ENCODE data around the gene SIVA1. TPM values are rescaled to one million over a fixed set of nuclear protein-coding genes. Genes with fewer than 3 reads are reported as not detected.

The SIVA1 gene
- total RNA-seq, 1 donor = 67.8 TPM

DNA sequence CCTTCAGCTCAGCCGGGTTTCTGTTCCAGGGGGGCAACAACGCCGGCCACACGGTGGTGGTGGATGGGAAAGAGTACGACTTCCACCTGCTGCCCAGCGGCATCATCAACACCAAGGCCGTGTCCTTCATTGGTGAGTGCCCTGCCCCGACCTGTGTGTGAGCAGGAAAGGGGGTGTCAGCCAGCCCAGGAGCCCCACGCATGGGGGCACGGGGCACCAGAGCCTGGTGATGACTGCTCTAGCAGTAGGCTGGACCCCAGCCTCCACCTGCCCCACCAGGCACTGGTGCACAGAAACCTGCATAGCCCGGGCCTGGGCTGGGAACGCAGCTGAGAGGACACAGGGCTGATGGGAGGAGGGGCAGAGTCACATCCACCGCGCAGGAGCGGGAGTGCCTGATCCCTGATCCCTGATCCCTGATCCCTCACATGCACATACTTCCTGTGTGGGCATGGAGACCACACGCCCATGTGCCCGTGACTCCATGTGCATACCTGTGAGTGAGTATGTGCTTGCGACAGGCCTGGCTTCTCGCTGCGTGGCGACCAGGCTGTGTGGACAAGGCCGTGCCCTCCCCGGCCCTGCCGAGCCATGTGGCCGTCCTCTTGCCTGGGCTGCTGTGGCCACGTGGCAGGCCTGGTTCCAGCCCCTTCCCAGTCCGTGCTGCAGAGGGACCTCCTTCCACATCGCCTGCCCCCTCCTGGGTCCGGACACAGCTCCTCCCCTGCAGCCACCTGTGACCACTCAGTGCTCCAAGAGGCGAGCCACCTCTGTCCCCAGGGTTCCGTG lies 17.8 kb upstream of the SIVA1 start:
- no peak overlapping the region for H3K4me3 ChIP-seq (ENCODE audit: low read depth, low read length)
- DNase-seq (ENCODE audit: low read depth) = no peak
- TF ChIP-seq, protein P1, sequence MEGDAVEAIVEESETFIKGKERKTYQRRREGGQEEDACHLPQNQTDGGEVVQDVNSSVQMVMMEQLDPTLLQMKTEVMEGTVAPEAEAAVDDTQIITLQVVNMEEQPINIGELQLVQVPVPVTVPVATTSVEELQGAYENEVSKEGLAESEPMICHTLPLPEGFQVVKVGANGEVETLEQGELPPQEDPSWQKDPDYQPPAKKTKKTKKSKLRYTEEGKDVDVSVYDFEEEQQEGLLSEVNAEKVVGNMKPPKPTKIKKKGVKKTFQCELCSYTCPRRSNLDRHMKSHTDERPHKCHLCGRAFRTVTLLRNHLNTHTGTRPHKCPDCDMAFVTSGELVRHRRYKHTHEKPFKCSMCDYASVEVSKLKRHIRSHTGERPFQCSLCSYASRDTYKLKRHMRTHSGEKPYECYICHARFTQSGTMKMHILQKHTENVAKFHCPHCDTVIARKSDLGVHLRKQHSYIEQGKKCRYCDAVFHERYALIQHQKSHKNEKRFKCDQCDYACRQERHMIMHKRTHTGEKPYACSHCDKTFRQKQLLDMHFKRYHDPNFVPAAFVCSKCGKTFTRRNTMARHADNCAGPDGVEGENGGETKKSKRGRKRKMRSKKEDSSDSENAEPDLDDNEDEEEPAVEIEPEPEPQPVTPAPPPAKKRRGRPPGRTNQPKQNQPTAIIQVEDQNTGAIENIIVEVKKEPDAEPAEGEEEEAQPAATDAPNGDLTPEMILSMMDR (IDR thresholded peaks at IDR 0.05; ENCODE audit: insufficient read depth, low read depth, low read length) = no peak

DNA sequence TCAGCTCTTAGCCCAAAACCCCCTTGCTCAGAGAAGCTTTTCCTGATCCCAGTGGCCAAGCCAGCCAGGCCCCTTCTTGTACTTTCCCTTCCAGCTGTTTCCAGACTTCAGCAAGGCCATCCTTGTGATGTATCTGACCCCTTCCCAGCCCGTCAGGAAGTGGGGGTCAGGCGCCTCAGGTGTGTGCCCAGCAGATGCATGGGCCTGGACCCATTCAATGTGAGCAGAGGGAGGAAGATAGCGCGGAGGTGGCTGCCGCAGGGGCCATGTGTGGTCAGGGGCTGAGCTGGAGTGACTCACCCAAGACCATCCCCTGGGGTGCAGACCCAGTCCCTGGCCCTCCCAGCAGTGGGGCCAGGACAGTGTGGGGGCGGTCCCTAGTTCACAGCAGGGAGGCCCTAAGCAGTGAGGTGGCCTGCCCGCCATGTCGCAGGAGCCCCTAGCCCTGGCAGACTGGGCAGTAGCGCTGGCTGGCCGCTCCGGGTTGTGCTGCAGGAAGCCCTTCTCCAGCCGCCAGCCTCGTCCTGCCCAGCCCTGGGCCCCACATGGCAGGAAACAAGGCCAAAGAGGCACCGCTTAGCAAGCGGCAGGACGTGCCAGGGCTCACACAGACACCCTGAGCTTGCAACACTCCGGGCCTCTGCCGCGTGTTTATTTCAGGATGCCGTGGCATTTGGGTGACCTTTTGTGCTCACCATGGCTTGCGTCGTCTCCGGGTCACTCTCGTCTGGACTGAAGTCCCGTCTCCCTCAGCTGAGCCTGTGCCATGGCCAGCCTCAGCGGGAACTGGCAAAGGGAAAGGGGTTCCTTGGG lies 16.9 kb upstream of the SIVA1 start:
- no peak overlapping the region for H3K4me3 ChIP-seq (ENCODE audit: low read depth, low read length)
- TF ChIP-seq, protein P1 (IDR thresholded peaks at IDR 0.05; ENCODE audit: insufficient read depth, low read depth, low read length) = no peak
- DNase-seq (ENCODE audit: low read depth) = peak; percentile 89

DNA sequence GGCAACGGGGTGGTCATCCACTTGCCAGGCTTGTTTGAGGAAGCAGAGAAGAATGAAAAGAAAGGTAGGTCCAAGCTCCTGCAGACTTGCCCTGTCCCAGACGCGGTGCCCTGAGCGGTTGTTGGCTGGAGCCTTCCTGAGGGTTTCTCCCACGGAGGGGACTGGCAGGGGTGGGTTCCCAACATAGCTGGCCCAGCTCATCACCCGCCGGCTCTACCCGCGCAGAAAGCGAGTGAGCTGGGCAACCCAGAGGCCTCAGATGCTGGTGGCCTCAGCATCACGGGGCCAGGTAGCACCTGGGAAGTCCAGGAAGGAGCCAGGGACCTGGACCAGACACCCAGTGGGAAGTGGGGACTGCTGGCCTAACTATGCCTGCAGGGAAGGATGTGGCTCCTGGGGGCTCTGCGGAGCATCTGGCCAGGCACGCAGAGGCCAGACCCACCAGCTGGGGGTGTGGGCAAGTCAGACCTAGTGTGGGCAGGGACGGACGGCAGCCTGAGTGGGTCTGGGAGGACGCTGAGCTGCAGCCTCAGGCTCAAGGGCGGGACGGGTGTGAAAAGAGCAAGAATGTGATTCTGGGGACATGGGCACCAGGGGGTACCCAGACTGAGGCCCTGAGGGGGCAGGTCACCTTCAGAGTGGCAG lies 14.4 kb upstream of the SIVA1 start:
- no peak overlapping the region for H3K4me3 ChIP-seq (ENCODE audit: low read depth, low read length)
- DNase-seq (ENCODE audit: low read depth) = no peak
- TF ChIP-seq, protein P1 (IDR thresholded peaks at IDR 0.05; ENCODE audit: insufficient read depth, low read depth, low read length) = no peak

DNA sequence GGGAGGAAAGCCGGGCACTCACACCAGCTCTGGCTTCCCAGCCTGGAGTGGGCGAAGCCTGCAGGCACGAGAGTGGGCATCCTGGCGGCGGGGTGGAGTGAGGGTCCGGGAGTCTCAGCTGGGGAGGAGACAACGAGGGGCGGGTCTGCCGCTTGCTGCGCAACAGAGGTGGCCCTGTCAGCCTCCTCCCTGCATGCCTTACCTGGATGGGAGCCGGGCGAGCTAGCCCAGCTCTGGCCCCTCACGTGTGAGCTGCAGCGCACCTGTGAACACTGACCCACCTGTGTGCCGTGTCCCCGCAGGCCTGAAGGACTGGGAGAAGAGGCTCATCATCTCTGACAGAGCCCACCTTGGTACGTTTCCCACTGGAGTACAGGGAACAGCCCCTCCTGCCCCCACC lies 13.9 kb upstream of the SIVA1 start:
- H3K4me3 ChIP-seq (ENCODE audit: low read depth, low read length) = no peak overlapping the region
- TF ChIP-seq, protein P1 (IDR thresholded peaks at IDR 0.05; ENCODE audit: insufficient read depth, low read depth, low read length) = no peak
- no peak for DNase-seq (ENCODE audit: low read depth)

DNA sequence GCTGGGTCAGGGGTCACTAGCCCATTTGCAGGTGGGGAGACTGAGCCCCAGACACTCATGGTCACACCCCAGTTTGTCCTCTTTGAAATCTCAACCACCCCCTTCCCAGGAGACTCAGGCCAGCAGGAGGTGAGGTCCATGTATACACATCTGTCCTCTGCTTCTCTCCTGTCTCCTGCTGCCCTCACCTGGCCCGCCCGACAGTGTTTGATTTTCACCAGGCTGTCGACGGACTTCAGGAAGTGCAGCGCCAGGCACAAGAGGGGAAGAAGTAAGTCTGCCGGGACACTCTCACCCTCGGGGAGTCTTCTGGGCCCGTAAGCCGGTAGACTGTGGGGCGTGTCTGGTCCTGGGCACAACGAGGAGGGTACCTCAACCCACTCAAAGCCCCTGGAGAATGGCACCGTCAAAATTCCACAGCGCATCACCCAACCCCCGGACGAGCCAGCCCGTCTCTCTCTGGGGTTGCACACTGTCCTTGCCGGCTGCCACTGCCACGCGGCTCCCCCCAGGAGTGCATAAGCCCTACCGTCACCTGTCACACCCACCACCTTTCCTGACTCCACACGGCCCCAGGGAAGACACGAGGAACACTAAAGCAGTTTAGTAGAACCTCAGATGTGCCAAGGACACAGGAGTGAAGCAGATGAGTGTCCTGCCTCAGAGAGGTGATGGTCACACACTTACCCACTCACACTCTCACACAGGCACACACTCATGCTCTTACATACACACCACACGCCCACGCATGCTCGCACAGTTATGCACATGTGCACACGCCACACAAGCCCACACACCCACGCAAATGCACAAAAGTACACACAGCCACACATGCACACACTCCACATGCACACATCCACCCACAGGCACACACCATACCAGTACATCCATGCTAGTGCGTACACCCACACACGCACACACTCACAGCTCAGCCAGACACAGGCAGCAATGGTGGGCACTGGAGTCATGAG lies 13.1 kb upstream of the SIVA1 start:
- no peak for DNase-seq (ENCODE audit: low read depth)
- no peak overlapping the region for H3K4me3 ChIP-seq (ENCODE audit: low read depth, low read length)
- TF ChIP-seq, protein P1 (IDR thresholded peaks at IDR 0.05; ENCODE audit: insufficient read depth, low read depth, low read length) = no peak
